GM21737 (cell line): ENCODE results near the gene TMEM150B.
"Not testable (repeated sequence)": the region's sequence is repeated elsewhere in the genome, so short reads cannot be mapped to it uniquely, and the experiment has no call there.

Experiments used
- ATAC-seq: cut with Tn5 transposase; IDR thresholded peaks from one replicate; pipeline ENCODE4 v1.9.1; 2021; ENCODE audit warnings: mild to moderate bottlenecking, moderate library complexity; ENCODE audit not compliant: unreplicated experiment

TMEM150B gene

GRCh38 chr19:55339889-55340783, 15.0 kb upstream of the TMEM150B start:
- ATAC-seq = no peak

GRCh38 chr19:55339105-55339888, 14.2 kb upstream of the TMEM150B start, which contains the start of gene KMT5C:
Gene KMT5C (plus strand): TSS chr19:55339876. CDS start chr19:55341937, 2,061 bp downstream.
- peak; percentile 70 for ATAC-seq

GRCh38 chr19:55336101-55336500, 11.0 kb upstream of the TMEM150B start:
- ATAC-seq = no peak

- ATAC-seq = no peak
Observed at GRCh38 chr19:55333870-55334269, 8.7 kb upstream of the TMEM150B start.

- not testable (repeated sequence) for ATAC-seq
Observed at GRCh38 chr19:55329791-55330190, 4.7 kb upstream of the TMEM150B start.

GRCh38 chr19:55328774-55329318, 3.7 kb upstream of the TMEM150B start:
- ATAC-seq = not testable (repeated sequence)

- no peak for ATAC-seq
Observed at GRCh38 chr19:55324662-55325061, 479 bp downstream of the TMEM150B start.

- no peak for ATAC-seq
Observed at GRCh38 chr19:55322204-55322885, 2.8 kb downstream of the TMEM150B start.

- ATAC-seq = no peak
Observed at GRCh38 chr19:55321466-55322137, 3.5 kb downstream of the TMEM150B start.

GRCh38 chr19:55320844-55321419, 4.2 kb downstream of the TMEM150B start:
- ATAC-seq = no peak

- no peak for ATAC-seq
Observed at GRCh38 chr19:55319785-55320184, 5.4 kb downstream of the TMEM150B start.

- no peak for ATAC-seq
Observed at GRCh38 chr19:55316646-55317045, 8.5 kb downstream of the TMEM150B start.

- ATAC-seq = no peak
Observed at GRCh38 chr19:55315956-55316525, 9.1 kb downstream of the TMEM150B start.

GRCh38 chr19:55314396-55314795, 10.7 kb downstream of the TMEM150B start:
- ATAC-seq = no peak

- no peak for ATAC-seq
Observed at GRCh38 chr19:55312621-55313512, 12.3 kb downstream of the TMEM150B start.

GRCh38 chr19:55311797-55312196, 13.3 kb downstream of the TMEM150B start:
- no peak for ATAC-seq

GRCh38 chr19:55311397-55311796, 13.7 kb downstream of the TMEM150B start:
- ATAC-seq = no peak

GRCh38 chr19:55310498-55310897, 14.6 kb downstream of the TMEM150B start:
- no peak for ATAC-seq

- no peak for ATAC-seq
Observed at GRCh38 chr19:55309448-55309847, 15.7 kb downstream of the TMEM150B start.
